Eye (tissue), 1 donor: ENCODE measurements around the gene RBMS3.
"Not testable (repeated sequence)": the region's sequence is repeated elsewhere in the genome, so short reads cannot be mapped to it uniquely, and the experiment has no call there.

Experiments used
- DNase-seq: peaks from one replicate; pipeline ENCODE4 v3.0.0-alpha.2; 2015

Gene RBMS3

DNA sequence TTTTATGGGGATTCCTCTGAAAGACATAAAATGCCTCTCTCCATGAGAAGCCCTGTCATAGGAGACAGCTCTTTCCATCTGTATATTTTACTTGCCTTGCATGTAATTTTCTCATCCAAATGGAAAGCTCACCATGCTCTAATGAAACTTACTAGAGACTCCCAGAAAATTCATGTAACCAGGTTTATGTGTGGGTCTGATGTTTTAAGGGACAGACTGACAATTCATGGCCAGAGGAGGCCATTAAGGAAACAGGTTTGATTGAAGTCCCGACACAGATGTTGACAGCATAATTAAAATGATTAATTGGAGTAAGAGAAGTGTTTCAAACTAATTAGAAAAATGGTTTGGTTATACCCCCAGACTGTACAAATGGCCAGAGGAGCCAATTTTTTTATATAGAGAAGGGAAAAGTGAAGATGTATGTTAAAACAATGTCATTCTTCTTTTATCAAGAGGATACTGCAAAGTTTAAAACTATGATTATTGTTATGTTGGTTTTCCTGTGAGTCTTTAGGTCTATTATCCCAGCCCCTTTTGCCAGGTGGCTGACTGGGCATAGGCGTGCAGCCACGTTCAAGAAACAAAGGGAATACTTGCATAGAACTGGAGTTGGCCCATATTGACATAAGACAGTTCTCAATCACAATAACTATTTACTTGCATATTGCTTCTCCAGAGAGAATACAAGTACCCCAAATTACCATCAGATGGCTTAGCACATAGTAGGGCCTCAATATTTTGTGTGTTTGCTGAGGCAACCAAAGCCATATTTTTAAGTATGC lies 64.8 kb downstream of the RBMS3 start:
- no peak for DNase-seq

DNA sequence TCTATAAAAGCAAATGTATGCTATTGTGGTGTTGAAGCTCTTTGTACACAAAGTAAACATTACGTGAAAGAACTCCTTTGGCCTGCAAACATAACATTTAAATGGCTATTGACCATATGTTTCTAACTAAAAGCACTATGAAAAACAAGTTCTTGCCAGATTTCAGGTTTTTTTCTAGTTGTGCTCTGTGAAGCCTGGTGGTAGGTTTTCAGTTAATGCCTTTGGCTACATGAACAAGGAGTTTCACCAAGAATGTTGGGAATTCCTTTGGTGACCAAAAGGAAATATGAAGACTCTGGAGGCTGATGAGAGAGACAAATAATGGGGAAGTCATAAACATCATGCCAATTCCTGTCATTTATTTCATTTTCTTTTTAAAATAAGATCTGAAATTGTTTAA lies 66.0 kb downstream of the RBMS3 start:
- DNase-seq, result peak; percentile 33

DNA sequence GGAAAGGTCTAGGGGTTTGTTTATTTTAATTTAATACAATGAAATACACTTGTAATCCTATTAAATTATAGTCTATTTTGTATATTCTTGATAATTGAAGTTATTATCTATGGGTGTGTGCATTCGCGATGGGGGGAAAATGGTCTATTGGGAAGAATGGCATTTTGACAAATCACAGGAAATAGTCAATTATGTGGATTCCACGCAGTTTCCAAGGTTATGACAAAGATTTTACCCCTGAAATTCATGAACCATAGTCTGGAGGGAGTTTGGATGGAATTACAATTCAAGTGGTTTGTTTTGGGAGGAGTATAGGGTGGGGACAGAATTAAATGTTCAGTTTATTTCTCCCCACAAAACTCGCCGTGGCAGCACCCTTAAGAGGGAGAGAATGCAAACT lies 66.5 kb downstream of the RBMS3 start:
- no peak for DNase-seq

DNA sequence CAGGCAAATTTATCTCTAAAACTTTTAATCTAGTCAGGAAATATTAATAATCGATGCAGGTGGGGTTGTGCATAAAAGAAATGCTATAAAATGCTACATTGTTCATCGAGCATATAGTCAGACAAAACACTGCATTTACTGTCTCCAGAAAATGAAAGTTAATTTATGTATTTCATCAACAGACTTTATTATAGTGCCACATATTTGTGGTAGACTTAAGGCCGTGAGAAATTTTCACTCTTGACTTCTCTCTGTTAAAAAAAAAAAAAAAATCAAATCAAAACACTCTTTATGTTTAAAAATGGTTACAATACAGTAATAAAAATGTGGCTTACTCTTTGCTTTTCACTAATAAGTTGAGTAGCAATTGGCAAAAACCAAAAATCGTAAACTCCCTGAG lies 67.4 kb downstream of the RBMS3 start:
- no peak for DNase-seq

DNA sequence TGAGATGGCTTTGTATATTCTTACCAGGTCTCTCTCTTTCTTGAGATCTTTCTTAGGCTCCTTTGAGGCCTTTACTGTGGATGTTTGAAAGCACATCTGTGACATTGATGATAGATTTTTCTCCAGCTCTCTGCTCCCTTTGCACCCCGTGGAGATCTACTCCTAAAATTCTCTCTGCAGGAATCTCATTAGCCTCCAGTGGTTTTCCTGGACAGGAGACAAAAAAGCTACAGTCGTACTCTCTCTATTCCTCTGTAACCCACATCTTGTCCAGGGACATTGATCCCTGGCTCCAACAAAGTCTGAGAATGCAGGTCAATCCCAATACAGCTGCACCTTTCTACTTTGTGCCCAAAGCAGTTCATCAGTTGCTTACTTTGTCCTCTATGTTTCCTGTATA lies 68.2 kb downstream of the RBMS3 start:
- DNase-seq, result no peak

DNA sequence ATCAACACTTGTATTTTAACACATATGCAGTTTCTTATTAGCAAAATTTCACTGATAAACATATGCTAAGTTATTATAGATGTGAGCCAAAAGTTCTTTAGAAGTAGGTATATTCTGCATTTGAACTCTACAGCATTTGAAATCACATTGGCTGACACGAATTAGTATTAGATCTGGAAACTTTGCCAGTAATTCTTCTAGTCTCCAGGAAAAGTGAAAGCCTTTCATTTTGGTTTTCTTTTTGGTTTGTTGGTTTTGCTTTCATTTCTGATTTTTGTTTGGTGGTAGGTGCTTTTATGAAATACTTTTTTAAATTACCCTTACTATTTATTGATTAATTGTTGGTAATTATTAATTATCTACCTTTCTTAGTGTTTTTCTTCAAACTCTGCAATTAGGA lies 72.9 kb downstream of the RBMS3 start:
- DNase-seq, result no peak

DNA sequence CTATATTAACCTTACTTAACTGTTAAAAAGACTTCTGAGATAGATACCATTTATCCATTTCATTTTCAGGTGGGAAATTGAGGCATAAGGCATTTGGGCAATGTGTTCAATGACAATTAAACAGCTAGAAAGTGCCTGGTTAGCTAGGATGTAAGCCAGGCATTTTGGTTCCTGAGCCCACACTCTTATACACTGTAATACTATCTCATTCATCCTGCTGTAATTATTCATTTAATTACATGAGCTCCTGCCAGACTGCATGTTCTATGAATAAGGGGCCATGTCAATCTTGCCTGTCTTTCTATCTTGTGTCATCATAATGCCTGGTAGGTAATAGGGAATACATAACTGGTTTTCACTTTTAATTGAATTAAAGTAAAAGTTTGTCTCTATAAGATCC lies 74.0 kb downstream of the RBMS3 start:
- no peak for DNase-seq

DNA sequence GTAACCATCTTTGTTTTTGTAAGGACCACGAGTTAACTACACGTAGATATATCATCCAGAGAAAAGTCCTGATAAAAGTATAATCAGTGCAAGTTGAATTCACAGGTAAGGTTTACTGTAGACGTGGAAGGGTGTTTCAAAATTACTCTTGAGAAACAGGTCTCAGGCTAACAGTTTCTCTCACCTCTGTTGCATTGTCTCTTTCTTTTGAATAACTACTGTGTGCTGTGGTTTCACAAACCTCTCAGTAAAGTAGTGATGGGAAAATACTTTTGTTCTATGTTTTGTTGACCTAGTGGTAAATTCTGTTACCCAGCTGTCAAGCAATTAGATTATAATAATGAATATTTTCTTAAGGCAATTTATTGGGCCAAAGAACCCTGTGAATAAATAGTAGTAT lies 75.2 kb downstream of the RBMS3 start:
- no peak for DNase-seq

DNA sequence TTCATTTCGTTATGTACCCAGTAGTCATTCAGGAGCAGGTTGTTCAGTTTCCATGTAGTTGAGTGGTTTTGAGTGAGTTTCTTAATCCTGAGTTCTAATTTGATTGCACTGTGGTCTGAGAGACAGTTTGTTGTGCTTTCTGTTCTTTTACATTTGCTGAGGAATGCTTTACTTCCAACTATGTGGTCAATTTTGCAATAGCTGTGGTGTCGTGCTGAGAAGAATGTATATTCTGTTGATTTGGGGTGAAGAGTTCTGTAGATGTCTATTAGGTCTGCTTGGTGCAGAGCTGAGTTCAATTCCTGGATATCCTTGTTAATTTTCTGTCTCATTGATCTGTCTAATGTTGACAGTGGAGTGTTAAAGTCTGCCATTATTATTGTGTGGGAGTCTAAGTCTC lies 79.4 kb downstream of the RBMS3 start:
- not testable (repeated sequence) for DNase-seq

DNA sequence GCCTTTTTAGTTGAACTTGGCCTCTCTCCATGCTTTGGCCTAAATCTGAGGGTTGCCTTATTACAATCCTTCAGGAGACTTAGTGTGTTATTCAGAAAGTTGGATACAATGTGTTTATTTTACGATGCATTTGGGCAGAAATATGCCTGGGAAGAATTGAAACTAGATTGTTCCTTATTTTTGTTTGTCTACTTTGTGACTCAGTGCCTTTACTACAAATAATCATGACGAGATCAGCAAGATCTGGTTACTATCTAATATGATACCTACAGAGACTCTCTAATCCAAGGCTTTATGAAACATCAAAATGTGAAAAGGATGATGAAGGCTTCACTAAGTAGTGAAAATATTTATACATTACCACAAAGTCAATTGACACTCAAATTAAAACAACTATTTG lies 82.2 kb downstream of the RBMS3 start:
- no peak for DNase-seq

DNA sequence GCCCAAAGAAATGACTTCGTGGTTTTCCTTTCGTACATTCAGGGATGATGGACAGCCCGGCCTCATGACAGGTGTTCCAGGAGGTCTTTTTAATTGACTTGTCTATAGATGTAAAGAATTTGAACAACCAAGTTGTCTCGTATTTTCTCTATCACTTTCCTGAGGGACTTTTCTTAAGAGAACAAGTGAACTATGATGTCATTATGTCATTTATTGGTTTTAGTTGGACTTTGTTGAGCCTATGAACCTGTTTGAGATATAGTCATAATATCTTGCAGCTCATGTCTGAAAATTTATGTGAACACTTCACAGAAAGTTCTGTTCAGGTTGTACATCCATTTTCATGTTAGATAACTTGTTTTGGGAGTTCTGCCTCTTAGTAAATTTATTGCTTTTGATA lies 89.2 kb downstream of the RBMS3 start:
- no peak for DNase-seq

DNA sequence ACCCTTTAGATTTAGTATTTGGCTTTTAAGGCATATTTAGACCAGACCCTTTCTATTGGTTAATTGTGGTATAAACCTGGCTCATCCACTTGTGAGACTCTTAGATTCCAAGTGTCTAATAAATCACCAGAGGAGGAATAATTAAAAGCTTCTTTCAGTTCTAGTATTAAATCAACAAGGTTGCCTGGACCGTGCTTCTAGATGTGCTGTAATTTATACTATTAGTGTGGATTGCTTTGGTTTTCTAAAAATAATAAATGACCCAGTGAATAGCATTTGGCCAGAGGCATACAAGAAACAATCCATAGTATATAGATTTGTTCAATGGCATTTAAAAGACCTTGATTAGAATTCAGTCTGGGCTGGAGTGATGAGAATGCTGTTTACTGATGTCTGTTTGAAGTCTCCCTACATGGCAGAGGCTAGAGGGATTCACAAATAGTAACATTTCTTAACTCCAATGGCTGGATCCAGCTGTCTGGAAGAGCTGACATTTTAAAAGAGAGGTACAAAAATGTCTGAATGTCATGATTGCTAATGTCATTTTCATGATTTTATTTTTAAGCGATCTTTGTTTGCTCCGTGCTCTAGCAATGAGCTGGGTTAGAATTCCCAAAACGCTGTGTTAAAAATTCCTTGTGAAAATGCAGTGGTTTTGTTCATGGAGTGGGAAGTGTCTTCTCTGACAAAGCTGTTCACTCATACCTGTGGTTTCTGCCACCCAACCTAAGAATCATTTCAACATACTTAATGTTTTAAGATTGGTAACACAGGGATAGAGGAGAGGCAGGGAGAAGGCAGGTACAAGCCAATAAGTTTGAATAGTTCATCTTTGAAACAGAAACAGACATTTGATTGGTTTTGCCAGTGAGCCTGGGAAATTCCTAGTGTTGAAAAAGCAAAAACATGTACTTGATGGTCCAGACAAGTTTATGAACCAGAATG lies 89.9 kb downstream of the RBMS3 start:
- no peak for DNase-seq

DNA sequence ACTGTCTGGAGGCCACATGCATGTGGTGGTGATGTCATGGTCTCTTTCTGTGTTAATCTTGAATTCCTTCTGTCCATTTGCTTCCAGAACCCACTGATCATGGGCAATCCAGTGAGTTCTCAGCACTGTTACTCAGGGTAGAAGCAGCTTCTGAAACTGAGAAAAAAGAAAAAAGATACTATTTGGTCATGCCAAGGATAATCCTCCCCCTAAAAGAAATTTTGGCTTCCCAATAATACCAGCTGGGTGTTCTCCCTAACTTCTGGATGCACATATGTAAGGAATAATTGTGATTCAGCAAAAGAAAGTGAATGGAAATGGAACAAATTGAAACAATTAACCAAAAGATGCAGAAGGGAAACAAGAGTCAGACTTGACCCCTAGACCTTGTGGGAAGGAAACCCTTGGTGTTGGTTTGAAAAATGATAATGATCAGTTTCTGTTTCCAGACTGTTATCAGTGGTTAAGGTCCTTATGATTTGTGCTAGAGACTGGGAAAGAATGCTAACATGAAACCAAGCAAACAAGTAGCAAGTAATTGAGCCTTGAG lies 92.3 kb downstream of the RBMS3 start:
- no peak for DNase-seq

DNA sequence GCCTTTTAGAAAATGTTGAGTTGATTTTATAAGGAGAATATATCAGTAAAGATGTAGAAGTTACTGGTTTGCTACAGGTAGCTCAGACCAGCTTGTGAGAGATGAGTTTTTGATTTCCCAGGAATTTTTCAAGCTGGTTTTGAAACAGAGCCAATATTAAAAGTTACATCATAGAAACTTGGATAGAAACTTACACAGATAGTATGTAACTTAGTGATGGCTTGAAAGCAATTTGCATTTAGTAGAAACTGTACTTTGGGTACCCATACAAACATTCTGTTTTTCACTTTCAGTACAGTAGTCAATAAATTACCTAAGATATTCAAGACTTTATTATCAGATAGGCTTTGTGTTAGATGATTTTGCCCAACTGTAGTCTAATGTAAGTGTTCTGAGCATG lies 93.4 kb downstream of the RBMS3 start:
- DNase-seq, result no peak

DNA sequence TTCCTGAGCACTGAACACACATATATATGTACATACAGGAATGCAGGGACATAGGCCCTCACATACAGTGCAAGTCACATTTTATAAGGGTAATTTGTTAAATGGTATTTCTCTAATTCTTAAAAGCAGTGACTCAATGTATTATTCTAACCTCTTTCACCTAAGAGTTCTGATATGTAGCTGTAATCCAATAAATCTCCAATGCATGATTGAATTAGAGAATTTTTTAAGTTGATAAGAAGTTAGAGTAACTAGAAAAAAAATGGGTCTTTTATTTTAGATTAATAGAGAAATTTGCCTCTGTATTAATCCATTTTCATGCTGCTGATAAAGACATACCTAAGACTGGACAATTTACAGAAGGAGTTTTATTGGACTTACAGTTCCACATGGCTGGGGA lies 98.2 kb downstream of the RBMS3 start:
- no peak for DNase-seq

DNA sequence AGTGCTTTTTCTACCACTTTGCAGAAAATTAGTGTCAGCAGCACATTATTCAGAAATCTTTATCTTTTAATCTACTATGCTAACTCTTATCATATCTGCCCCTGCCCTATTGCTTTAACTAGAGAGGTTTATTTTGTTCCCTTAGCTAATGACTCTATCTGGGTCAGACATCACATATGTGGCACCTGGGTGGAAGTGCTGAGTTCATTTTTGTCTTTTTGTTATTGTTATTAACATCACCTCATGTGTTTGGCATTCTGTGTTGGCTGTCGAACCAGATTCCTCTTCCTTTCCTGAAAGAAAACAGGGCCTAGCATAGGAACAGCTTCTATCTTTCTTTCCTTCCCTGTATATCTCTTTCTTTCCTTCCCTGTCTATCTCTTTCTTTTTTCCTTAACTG lies 100.7 kb downstream of the RBMS3 start:
- peak; percentile 22 for DNase-seq

DNA sequence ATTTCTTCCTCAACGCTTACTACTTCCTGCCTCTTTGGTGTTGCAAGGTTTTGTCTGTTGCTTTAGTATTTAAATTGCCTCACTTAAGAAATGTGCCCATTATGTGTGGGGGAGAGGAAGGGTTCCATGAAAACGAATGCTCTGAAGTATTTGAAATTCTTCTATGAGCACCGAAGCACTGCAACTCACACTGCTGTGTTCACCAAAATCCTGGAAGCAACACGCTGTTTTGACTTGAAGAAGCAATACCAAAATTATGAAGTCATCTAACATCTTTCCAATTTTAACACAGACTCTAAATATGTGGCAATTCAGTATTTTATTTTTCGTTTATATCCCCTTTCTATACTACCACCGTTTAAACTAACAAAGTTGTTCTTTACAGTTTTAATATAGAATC lies 101.5 kb downstream of the RBMS3 start:
- no peak for DNase-seq

DNA sequence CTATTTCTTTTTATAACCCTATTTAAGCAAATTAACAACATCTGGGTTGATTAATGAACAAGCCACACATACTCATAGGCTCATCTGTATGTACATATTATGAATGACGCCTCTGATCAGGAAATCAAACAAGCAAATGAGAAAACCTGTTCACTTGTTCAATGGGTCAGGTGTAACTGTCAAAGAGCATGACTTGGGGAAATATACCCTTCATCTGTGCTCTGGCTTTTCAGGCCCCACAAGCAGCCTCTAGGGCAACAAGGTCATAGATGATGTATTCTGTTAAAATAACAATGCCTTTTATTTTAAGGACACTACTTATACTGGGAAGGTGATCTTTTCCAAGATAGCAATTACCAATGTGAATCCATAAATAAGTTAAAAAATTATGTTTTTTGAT lies 102.0 kb downstream of the RBMS3 start:
- no peak for DNase-seq

DNA sequence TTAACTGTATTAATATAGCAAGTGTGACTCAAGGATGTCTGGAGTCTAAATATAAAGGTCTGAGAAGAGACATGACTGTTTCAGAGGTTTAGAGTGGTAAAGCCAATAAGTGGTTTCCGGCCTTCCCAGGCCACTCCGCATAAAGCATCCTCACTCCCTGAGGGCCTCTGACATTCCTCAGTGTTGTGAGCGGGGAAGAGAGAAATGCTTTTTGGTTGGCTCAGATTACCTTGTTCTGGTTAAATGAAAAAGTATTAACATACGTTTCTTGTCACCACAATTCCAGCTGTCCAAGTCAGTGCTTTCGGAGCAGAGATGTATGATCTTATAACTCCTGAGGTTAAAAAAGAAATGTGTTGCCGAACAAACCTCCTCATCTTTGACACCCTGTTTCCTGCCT lies 103.8 kb downstream of the RBMS3 start:
- DNase-seq, result peak; percentile 63

DNA sequence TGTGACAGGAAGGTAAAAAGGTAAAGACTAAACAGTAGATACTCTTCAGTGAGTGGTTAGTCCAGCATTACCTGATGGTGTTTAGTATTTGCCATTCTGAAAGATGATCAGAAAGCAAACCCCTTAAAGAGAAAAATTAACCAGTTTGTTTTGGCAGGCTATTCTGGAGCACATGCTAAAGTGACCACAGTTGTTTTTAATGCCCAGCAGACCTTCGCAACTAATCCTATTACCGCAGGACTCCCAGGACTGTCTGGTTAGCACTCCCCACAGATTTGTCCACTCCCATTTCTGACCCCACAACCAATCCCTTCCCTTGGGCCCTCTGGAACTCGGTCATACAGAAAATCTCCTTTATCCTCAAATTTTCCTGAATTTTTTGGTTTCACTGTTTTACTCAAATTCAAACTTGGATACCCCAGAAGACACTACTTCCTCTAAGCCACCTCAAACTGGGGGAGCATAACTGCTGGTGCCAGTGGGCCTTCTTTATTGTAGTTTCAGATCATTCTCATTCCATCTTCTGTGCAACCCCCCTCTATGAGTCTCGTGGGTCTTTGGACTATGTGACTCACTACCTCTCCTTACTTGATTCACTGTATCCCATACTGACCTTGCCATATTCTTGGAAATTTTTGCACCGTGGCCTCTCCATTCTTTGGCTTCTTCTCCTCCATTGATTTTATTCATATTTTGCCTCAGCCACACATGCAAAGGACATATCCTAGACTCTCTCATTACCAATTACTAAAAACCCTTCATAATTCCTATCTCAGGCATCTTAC lies 104.4 kb downstream of the RBMS3 start:
- DNase-seq, result no peak

DNA sequence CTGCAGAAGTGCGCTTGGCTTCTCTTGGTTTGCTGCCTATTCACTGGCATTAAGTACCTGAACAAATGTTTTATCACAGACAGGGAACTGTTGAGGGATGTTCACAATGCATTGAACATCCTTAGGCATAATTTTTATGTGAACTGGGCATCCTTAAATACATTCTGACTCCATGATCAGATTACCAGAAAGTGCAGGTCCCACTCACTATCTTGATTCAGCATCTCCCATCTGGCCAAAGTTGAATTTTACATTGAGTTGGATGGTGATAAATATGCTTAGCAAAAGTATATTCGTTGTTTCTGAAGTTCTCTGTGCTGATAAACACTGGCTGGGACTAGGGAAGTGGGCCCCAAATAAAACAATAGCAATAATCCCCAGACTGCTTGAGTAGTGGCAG lies 108.5 kb downstream of the RBMS3 start:
- no peak for DNase-seq

DNA sequence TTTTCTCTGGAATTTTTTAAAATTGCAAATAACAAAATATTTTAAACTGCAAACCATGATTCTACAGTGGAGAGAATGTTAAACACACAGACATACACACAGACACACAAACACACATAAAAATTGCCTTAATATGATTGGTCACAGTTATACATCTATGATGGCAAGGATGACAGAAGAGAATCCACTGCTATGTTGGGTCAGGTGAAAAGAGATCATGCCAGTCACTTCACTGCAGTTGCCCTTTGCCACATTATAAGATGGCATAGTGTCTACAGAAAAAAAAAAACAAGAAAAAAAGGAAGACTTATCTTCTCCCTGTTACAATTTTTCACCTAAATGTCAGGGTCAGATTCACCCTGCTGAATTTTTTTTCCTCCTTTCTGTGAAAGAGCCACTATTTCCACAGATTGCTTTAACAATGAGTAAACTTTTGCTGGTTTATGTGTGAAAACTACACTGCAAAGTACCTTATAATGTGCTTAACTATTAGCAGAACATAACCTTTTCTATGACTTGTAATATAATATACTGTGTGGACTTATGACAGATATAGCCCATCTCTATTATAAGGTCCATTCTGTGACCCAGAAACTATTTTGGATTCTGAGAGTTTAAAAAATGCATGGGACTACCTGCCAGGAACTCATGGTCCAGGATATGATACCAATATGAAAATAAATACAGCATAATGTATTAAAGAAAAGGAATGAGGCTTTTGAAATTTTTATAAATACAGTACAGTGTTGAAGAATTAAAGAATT lies 111.9 kb downstream of the RBMS3 start:
- no peak for DNase-seq
